HG03460 (cell line): ENCODE data around the gene ATP8B2.
"Not testable (repeated sequence)": the region's sequence is repeated elsewhere in the genome, so short reads cannot be mapped to it uniquely, and the experiment has no call there.

ENCODE experiments used
- ATAC-seq: cut with Tn5 transposase; IDR thresholded peaks from one replicate; pipeline ENCODE4 v1.9.1; 2021; ENCODE audit not compliant: unreplicated experiment

ATP8B2 gene

DNA sequence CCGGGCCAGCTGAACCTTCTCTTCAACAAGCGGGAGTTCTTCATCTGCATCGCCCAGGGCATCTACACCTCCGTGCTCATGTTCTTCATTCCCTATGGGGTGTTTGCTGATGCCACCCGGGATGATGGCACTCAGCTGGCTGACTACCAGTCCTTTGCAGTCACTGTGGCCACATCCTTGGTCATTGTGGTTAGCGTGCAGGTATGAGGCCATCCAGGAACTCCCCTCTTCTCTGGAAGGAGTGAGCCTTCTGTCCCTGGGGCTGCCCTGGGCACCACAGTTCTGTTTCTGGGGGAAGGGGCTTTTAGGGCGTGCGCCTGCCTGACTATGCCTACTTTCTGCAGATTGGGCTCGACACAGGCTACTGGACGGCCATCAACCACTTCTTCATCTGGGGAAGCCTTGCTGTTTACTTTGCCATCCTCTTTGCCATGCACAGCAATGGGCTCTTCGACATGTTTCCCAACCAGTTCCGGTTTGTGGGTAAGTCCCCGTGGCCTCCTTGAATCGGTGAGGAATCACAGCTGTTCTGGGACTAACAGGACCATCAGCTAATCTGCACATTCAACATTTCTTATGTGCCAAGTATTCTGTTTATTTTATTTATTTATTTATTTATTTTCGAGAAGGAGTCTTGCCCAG, 21.1 kb downstream of the ATP8B2 start:
- no peak for ATAC-seq

DNA sequence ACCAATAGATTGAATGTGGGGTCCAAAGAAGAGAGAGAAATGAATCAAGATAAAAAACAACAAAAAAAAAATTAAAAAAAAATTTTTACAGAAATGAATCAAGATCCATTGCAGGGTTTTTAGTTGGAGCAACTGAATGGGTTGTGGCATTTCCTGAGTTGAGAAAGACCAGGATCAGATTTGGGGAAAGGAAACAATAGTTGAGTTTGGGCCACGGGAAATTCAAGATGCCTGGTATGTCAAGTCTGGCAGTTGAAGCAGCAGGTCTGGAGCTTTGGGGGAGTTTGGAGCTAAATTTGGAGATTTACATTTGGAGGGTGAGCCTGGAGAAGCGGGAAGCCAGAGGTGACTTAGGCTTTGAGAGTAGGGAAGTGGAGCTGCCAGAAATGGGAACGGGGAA, 22.6 kb downstream of the ATP8B2 start:
- no peak for ATAC-seq

DNA sequence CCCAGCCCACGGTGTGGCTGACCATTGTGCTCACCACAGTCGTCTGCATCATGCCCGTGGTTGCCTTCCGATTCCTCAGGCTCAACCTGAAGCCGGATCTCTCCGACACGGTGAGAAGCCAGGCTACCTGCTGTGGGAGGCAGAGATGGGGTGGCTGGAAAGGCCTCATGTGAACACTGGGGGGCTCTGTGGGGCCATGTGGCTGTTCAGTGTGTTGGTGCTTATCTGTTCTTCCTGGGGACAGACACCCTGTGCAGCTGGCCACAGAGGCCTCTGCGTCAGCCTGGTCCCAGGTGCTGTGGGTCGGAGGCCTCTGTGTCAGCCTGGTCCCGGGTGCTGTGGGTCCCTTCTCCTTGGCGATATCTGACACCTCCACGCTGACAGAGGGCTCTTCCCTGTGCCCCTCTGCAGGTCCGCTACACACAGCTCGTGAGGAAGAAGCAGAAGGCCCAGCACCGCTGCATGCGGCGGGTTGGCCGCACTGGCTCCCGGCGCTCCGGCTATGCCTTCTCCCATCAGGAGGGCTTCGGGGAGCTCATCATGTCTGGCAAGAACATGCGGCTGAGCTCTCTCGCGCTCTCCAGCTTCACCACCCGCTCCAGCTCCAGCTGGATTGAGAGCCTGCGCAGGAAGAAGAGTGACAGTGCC, 23.2 kb downstream of the ATP8B2 start:
- ATAC-seq, result no peak

DNA sequence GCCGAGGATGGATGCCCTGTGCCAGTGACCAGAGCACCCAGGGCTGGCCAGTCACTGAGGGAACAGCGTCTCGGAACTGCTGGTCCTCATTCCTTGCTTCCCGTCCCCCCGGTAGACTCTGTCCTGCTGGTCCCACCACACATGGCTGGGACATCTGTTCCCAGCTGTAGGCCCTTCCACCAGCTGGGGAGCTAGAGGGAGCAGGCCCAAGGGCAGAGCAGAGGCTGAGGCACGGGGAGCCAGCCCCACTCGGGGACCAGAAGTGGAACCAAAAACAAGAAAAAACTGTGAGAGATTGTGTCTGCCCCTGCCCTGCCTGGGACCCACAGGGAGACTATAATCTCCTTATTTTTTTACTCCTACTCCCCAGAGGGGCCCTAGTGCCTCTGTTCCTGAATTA, 23.8 kb downstream of the ATP8B2 start:
- no peak for ATAC-seq

DNA sequence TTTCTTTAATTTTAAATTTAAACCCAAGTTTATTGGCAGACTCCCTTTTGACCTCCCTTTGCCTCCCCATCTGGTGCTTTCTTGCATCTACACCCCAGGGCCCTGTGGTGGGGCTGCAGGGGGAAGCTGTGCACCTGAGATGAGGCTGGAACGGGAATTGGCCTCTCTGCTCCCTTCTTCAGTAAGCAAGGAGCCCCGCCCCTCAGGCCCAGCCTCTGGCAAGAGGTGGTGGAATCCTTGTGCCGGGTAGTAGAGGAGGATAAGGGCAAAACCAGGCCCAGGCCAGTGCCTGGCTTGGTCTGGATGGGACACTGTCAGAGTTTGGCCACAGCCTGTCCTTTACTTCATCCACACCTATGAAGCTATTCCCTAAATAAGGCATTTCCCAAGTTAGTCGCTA, 25.1 kb downstream of the ATP8B2 start:
- no peak for ATAC-seq

DNA sequence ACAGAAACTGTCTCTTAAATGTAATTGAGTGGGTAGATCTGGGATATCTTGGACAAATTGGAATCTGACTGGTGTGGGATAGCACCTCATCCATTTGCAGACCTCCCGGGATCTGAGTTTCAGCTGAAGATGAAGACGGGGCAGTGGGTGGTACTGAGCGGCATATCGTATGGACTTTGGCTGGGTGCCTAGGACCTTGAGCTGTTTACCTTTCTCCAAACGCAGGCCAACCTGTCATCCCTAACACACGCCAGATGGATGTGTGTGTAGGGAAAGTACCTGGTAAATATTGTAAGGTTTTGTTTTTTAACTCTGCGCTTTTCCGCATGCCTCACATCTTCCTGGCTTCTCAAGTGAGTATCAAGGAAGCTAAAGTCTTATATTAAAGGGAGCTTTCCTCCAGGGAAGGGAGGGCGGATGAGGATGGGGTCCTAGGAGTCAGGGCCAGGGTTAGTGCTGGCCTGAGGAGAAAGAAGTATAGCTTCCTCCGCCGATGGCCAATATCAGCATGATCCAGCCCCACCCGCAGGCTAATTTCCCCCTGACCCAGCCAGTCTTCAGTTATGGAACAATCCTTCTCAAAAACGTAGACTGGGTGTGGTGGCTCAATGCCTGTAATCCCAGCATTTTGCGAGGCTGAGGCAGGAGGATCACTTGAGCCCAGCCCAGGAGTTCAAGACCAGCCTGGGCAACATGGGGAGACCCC, 26.2 kb downstream of the ATP8B2 start:
- ATAC-seq, result no peak

DNA sequence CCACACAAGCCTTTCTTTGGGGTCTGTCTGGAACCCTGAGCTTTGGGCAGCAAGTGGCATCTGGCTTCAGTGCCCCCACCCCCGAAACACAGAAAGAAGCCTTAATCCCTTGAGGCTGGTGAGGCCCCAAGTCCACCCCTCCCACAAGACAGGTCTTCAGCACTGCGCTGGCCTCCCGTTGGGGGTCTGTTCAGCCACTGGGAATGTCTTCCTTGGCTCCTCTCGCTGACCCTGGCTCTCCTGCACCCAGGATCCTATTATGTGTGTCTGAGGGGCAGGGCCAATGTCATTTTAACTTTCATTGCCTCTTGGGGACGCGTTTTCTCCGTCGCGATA, 26.9 kb downstream of the ATP8B2 start:
- no peak for ATAC-seq

DNA sequence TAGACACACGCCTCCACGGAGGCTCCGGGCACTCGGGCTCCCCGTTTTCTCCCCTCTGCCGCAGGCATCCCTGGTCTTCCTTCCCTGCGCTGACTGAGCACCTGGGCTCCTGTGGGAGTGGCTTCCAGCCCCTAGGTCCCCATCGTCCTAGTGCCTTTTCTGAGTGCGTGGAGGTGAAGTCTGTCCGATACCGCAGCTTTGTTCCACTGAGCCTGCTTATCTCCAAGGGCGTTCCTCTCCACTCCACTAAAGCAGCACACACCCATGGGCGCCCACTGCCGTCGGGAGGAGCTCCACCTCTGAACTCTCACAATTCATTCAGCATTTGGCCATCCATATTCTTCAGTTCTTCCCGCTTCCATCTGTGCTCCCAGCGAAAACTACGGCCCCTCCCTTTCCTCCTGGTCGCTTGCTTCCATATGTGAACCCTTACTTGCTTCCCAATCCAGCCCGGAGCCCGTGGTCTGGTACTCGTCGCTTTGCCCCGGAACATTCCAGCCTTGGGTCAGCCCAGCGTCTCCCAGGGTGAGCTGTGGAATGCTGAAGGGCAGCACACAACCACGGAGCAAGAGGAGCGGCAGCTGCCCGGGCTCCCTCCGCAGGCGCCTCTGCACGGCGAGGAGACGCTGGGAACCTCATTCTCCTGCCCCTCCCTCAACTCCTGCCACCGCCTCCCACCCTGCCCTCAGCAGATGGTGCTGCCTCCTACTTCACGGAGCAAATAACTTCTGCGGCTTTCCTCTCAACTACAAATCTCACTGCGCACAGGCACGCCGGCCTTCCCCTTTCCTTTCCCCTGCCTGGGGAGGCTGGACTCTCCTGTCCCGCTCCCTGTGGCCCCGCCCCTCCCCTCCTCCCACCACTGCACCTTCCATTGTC, 27.5 kb downstream of the ATP8B2 start:
- no peak for ATAC-seq

DNA sequence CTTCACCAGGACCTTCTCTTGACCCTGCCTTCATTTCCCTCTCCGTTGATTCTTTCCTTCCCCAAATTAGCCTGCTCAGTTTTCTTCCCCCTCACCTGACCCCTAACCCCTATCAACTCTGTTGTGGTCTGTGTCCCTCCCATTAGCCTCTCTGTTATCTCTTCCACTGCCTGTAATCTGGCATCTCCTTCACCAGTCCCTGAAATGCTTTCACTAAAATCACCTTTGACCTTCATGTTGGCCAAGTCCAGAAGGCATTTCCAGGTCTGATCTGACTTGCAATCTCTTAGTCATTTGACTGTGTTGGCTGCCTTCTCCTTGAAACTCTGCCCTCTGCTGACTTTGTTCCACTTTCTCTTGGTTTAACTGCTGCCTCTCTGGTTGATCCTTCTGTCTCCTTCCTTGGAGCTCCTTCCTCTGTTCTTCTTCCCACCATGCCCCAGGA, 28.2 kb downstream of the ATP8B2 start:
- no peak for ATAC-seq

DNA sequence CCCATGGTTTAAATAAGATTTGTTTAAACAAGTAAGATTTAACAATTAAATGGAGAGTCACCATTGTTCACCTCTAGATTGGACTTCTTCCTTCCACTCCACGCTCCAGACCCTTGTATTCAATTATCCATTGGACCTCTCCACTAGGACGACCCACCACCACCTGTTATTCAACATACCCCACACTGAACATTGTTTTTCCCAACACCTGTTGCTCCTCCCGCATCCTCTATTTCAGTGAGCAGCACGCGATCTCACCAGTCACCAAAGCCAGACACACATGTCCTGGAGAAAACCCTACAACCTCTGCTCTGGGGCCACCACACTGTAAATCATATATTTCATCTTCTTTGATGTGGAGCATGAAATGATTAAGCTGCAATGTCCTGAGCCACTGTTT, 28.6 kb downstream of the ATP8B2 start:
- ATAC-seq, result no peak

DNA sequence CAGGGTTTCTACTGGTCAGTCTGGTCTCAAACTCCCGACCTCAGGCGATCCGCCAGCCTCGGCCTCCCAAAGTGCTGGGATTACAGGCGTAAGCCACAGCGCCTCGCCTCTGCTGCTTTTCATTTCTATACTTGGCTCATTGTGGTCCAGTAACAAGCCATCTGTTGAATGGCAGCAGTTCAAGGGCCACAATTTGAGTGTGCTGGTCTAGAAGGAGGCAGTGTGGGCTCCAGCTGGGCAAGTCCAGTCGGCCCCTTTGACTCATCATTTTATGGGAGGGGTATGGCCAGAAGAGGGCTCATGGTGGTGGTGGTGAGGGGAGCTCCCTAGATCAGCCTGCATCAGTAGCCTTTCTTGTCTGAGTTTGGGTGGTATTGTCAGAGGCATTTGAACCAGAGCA, 33.2 kb downstream of the ATP8B2 start:
- no peak for ATAC-seq

DNA sequence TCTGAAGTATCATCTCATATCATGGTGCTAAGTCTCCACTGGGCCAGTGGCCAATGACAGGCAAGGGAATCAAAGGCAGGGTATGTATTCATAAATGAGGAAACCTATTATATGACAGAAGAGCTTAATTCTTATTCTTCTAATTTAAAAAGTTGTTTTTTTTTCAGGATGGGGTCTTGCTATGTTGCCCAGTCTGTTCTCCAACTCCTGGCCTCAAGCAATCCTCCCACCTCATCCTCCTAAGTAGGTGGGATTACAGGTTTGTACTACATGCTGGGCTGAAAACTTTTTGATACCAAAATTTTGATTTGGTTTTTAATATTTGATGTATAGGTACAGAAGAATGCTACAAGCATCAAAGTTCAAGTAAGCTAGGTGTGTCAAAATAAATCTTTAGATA, 35.0 kb downstream of the ATP8B2 start:
- no peak for ATAC-seq

DNA sequence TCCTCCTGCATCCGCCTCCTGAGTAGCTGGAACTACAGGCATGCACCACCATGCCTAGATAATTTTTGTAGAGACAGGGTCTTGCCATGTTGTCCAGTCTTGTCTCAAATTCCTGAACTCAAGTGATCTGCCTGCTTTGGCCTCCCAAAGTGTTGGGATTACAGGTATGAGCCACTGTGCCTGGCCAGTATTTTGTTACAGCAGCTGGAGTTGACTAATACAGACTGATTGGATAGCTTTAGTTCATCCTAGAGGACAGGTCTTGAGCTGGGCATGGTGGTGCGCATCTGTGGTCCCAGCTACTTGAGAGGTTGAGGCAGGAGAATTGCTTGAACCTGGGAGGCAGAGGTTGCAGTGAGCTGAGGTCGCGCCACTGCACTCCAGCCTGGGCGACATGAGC, 35.6 kb downstream of the ATP8B2 start:
- not testable (repeated sequence) for ATAC-seq

DNA sequence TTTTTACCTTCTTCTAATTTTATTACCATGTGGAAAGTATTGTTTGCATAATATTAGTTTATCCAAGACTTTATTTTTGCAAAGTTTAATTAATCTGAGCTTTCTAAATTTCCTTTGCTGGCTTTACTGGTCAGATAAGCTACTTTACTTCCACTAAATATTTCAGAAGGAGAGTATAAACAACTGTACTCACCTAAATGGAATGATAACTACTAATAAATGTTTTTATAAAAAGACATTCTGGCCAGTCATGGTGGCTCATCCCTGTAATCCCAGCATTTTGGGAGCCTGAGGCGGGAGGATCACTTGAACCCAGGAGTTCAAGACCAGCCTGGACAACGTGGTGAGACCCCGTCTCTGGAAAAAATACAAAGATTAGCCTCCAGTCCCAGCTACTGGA, 36.0 kb downstream of the ATP8B2 start:
- ATAC-seq, result no peak

DNA sequence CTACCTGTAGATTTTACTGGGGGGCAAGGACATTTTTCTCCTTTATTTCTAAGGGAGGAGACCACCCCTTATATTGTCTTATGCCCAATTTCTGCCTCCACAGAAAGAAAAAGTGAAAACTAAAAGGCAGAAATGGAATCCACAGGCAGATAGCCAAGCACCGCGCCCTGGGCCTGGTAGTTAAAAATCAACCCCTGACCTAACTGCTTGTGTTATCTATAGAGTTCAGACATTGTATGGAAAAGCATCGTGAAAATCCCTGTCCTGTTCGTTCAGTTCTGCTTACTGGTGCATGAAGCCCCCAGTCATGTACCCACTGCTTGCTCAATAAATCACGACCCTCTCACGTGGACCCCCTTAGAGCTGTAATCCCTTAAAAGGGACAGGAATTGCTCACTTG, 46.1 kb downstream of the ATP8B2 start:
- ATAC-seq, result no peak

DNA sequence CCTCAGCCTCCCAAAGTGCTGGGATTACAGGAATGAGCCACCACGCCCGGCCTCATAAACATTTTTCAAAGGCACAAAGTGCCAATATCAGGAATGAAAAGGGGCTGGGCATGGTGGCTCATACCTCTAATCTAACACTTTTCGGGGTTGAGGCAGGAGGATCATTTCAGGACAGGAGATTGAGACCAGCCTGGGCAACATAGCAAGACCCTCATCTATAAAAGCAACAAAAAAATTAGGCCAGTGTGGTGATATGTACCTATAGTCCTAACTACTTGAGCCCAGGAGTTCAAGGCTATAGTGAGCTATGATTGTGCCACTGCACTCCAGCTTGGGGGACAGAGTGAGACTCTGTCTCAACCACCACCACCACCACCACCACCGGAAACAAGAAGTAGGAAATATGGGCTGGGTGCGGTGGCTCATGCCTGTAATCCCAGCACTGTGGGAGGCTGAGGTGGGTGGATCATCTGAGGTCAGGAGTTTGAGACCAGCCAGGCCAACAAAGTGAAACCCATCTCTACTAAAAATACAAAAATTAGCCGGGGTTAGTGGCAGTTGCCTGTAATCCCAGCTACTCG, 48.5 kb downstream of the ATP8B2 start:
- not testable (repeated sequence) for ATAC-seq

DNA sequence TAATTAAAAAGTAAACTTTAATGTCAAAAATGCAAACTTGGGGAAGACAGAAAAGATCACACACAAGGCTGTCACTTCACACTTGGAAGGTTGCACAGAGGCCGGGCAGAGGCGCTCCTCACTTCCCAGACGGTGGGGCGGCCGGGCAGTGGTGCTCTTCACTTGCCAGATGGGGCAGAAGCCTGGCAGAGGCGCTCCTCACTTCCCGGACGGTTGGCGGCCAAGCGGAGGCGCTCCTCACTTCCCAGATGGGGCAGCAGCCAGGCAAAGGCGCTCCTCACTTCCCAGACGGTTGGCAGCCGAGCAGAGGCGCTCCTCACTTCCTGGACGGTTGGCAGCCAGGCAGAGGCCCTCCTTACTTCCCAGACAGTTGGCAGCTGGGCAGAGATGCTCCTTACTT, 54.0 kb downstream of the ATP8B2 start:
- no peak for ATAC-seq

DNA sequence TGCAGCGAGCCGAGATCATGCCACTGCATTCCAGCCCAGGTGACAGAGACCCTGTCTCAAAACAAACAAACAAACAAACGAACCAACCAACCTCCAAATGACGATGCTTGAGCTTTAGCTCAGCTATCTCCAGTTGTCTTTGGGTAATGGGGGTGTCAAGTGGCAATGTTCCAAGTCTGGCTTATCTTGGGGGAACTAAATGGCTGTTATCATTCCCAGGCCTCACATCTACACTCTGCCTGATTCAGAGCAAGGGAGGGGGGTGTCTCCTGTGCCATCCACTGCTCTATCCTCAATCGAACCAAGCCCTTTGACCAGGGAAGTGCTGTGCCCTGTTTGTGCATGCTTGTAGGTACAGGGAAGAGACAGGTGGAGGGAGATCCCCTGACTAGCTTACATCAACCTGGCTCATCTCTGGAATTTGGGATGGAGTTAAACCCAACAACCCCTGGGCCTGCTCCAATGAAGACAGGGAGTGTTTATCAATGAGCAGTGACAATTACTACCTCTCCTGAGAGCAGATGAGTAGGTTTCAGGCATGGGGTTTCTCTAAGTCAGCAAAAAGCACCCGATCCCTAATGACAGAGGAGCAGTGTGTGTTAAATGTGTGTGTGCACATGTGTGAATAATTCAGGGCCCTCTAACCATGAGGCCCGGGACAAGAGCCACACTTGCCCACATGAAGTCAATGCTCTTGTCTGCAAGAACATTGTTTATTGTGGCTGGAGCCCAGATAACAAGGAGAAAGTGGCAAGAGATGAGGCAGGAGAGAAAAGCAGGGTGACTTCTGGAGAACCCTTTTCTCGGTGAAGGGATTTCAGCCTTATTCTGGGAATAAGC, 59.5 kb downstream of the ATP8B2 start:
- no peak for ATAC-seq

DNA sequence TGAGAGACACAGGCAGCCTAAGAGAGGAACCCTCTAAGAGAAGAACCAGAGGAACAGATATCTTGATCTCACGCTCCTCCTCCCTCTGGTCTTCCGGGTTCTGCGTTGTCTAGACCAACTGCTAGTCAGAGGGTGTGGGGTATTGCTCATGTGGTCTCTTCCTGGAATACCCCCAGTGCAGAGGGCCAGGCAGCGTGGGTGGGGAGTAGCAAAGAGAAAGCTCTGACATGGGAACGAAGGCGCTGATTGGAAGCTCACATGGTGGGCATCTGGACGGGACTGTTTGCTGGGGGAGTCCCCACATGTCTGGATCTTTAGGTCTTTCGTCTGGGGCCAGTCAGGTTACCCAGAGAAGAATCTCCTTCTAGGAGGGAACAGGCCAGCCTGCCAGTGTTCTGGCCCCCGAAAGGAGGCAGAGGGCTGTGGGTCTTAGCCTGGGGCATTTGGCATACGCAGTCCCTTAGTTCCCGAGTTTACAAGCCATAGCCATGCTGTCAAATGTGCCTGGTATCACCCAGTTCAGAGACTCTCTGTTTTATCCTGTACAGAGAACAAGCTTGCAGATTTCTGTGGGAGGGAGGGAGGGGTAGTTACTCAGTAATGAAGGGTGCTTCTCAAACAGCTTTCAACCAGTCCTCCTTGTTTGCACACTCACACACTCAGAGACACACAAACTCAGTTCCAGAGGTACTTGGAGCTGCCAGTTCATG, 61.5 kb downstream of the ATP8B2 start:
- ATAC-seq, result peak; percentile 75
